ENCODE data around the gene CAPN14. TPM values are rescaled to one million over a fixed set of nuclear protein-coding genes. Genes with fewer than 3 reads are reported as not detected.

The CAPN14 gene
- total RNA-seq, 4 donors from 2014 or later: under 0.01 to 0.29 (median 0.14) TPM; not detected in 1

DNA sequence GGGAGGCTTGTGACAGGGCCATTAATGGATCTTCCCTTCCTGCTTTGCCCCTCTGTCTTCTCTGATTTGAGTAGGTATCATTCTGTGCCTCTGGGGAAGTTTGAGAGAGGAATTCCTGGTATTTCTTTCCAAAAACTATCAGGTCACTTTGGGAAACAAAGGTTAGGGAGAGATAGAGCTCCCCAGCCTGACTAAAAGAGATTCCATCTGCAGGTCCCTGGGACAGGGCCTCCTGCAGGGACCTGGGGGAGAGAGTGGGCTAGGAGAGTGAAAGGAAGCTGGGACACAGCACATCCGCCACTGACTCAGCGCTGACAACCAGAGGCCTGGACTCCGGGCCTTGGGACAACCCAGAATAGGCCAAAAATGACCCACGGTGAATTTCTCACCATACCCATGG lies 85.4 kb downstream of the CAPN14 start:
- intact Hi-C loops (cut with DNase I; ENCODE audit: low total_unique reads): no loop called here
- Histone ChIP-seq H3K36me3 (no peaks in the 10 kb centered on the region), H3K4me1 (no peaks in the 10 kb centered on the region), H3K27me3 (no peaks in the 10 kb centered on the region), H3K9me3 (no peaks in the 10 kb centered on the region), H3K27ac (no peak overlapping the region), H3K4me3 (no peak overlapping the region)
- TF ChIP-seq, protein P1, sequence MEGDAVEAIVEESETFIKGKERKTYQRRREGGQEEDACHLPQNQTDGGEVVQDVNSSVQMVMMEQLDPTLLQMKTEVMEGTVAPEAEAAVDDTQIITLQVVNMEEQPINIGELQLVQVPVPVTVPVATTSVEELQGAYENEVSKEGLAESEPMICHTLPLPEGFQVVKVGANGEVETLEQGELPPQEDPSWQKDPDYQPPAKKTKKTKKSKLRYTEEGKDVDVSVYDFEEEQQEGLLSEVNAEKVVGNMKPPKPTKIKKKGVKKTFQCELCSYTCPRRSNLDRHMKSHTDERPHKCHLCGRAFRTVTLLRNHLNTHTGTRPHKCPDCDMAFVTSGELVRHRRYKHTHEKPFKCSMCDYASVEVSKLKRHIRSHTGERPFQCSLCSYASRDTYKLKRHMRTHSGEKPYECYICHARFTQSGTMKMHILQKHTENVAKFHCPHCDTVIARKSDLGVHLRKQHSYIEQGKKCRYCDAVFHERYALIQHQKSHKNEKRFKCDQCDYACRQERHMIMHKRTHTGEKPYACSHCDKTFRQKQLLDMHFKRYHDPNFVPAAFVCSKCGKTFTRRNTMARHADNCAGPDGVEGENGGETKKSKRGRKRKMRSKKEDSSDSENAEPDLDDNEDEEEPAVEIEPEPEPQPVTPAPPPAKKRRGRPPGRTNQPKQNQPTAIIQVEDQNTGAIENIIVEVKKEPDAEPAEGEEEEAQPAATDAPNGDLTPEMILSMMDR (IDR thresholded peaks at IDR 0.05): no peak
- TF ChIP-seq POLR2A (IDR thresholded peaks at IDR 0.05): no peak
- no peak for DNase-seq

DNA sequence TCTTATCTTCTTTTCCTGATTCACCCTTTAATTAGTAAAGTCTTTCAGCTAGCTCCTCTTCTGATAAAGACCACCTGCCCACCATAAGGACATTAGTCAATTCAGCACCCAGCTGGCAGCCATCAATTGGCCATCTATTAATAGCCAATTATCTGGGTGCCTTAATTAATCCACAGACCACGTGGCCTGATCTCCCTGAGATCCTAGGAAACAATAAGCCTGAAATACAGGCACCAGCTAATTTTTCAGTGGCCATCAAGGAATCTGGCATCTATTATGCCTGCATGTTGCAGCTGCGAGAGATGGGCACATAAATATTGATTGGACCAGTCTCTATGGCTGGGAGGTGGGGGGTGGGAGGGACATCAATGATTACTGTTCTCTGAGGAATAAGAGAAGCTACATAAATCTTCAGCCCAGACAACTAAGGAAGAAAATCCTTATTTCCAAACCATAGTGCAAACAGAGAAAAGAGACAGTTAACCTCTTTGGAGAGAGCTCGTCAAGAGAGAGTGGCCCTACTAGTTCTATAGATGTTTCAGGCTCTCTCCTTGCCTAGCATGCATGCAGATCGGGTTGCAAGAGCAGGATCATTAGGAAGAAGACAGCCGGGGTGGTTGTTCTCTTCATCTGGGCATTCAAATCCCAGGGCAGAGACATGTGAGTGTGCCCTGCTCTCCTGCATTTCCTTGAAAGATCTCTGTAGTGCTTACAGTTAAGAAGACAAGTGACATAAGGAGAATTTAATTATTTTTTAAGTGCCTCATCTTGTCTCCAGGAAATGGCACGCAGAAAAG lies 87.7 kb downstream of the CAPN14 start:
- no peaks in the 10 kb centered on the region for H3K4me1 ChIP-seq
- intact Hi-C loops (cut with DNase I; ENCODE audit: low total_unique reads): no loop called here
- H3K36me3 ChIP-seq: no peaks in the 10 kb centered on the region
- H3K27ac ChIP-seq: no peak overlapping the region
- H3K27me3 ChIP-seq: no peaks in the 10 kb centered on the region
- no peak overlapping the region for H3K4me3 ChIP-seq
- DNase-seq: no peak
- no peaks in the 10 kb centered on the region for H3K9me3 ChIP-seq
- TF ChIP-seq, protein P1 (IDR thresholded peaks at IDR 0.05): no peak
- no peak for TF ChIP-seq POLR2A (IDR thresholded peaks at IDR 0.05)

DNA sequence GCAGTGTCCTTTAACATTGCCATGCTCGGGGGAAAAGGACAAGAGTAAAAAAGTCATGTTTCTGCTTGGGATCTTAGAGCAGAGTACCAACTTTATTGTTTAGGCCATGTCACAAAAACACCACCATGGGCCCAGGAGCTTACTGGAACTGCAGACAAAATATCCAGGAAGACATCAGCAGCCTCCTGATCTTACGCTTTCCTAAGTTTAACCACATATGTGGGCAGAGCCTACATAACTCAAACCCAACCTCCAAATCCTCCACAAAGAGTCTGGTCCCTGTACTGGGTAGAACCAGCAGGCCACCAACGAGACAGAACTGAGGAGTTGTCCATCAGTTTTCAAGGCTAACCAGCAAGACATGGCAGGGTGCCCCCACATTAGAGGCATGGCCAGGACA lies 89.4 kb downstream of the CAPN14 start:
- Histone ChIP-seq H3K27me3 (no peaks in the 10 kb centered on the region), H3K36me3 (no peaks in the 10 kb centered on the region), H3K4me1 (no peaks in the 10 kb centered on the region), H3K27ac (no peak overlapping the region), H3K9me3 (no peaks in the 10 kb centered on the region), H3K4me3 (no peak overlapping the region)
- no peak for DNase-seq
- no peak for TF ChIP-seq POLR2A (IDR thresholded peaks at IDR 0.05)
- TF ChIP-seq, protein P1 (IDR thresholded peaks at IDR 0.05): no peak
- intact Hi-C loops (cut with DNase I; ENCODE audit: low total_unique reads): no loop called here

DNA sequence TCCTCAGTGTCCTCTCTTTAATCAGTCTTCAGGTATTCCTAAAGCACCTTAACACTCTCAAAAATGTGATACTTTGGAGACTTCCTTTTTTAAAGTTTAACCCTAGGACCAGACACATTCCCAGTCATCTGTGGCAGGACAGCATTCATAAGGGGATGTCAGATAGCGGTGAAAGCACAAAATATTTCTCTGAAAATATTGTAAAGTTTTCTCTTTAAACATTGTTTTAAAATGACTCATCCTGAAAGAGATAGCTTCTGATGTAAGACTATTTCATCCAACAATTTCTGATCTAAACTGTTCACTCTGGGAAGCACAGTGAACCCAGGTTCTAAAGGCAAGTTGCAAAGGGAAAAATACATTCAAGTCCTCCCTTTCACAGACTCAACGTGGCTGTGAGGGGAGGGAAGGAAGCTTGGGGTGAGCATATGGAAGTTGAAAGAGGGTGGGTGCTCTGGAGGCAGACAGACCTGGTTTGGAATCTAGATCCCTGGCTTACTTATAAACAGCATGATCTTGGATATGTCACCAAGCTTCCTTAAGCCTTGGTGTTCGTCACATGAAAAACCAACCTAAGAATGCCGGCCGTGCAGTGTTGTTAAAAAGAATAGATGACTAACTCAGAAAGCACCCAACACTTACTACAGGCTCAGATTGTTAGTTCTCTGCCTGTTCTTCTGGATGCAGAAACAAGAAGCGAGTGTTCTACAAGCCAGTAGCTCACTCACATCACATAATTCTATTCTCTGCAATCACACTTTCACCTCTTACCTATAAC lies 91.2 kb downstream of the CAPN14 start:
- no peak for TF ChIP-seq POLR2A (IDR thresholded peaks at IDR 0.05)
- TF ChIP-seq, protein P1 (IDR thresholded peaks at IDR 0.05): no peak
- intact Hi-C loops (cut with DNase I; ENCODE audit: low total_unique reads): no loop called here
- no peaks in the 10 kb centered on the region for H3K4me1 ChIP-seq
- no peaks in the 10 kb centered on the region for H3K36me3 ChIP-seq
- no peaks in the 10 kb centered on the region for H3K9me3 ChIP-seq
- DNase-seq: no peak
- no peak overlapping the region for H3K27ac ChIP-seq
- H3K4me3 ChIP-seq: no peak overlapping the region
- H3K27me3 ChIP-seq: no peaks in the 10 kb centered on the region

DNA sequence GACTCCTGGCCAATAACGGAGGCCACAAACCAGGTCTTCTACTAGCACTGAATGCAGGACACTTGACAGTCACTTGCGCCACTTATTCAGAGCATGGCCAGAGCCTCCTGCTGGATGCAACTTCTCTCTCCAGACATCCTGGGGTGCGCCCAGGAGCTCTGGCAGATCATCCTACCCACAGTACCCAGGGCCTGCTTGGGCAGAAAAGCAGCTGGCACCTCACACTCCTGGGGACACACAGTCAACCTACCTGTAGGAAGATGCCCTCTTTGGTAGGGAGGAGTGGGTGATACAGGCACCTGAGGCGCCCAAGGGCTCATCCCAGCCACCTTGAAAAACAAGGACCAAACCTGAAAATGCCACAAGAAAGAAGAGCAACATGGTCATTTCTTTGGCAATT lies 92.4 kb downstream of the CAPN14 start:
- Histone ChIP-seq H3K36me3 (no peaks in the 10 kb centered on the region), H3K27me3 (no peaks in the 10 kb centered on the region), H3K4me3 (no peak overlapping the region), H3K27ac (no peak overlapping the region), H3K9me3 (no peaks in the 10 kb centered on the region), H3K4me1 (no peaks in the 10 kb centered on the region)
- DNase-seq: no peak
- intact Hi-C loops (cut with DNase I; ENCODE audit: low total_unique reads): no loop called here
- TF ChIP-seq, protein P1 (IDR thresholded peaks at IDR 0.05): no peak
- TF ChIP-seq POLR2A (IDR thresholded peaks at IDR 0.05): no peak

All from uterus (tissue), 4 donors.